OCI-LY1 (cell line): ENCODE measurements around the gene CRKL.

Source experiments
- H2AFZ ChIP-seq: fragments of 200-600 bp; sonication (generic), shearing (Covaris generic); 2 replicates; pipeline ENCODE4 v1.6.0; 2014; ENCODE audit warnings: antibody characterized with exemption, mild to moderate bottlenecking, low read length
- H3F3A ChIP-seq: fragments of 200-600 bp; sonication (generic), shearing (Covaris generic); 2 replicates; pipeline ENCODE4 v1.6.0; 2014; ENCODE audit warnings: mild to moderate bottlenecking, antibody characterized with exemption, low read length, moderate library complexity; ENCODE audit not compliant: insufficient read depth
- H3K27ac ChIP-seq: fragments of 200-600 bp; sonication (generic); 2 replicates; pipeline ENCODE4 v1.5.1; 2014; ENCODE audit warnings: low read length, mixed run types, mild to moderate bottlenecking, low read depth; ENCODE audit not compliant: poor library complexity, severe bottlenecking
- H3K27me3 ChIP-seq: fragments of 200-600 bp; sonication (generic); 2 replicates; pipeline ENCODE4 v1.6.0; 2014; ENCODE audit warnings: antibody characterized with exemption, mild to moderate bottlenecking, low read length, moderate library complexity; ENCODE audit not compliant: insufficient read depth
- H3K36me3 ChIP-seq: fragments of 200-600 bp; sonication (generic); 2 replicates; pipeline ENCODE4 v1.6.1; 2014; ENCODE audit warnings: mild to moderate bottlenecking, antibody characterized with exemption, low read length, moderate library complexity, mixed read lengths; ENCODE audit not compliant: insufficient read depth
- H3K4me1 ChIP-seq: fragments of 200-600 bp; sonication (generic); 2 replicates; pipeline ENCODE4 v1.5.1; 2014; ENCODE audit warnings: mild to moderate bottlenecking, low read length, moderate library complexity; ENCODE audit not compliant: insufficient read depth, severe bottlenecking
- H3K4me2 ChIP-seq: fragments of 200-600 bp; sonication (generic), shearing (Covaris generic); 2 replicates; pipeline ENCODE4 v1.6.1; 2014; ENCODE audit warnings: low read length
- H3K4me3 ChIP-seq: fragments of 200-600 bp; sonication (generic); 2 replicates; pipeline ENCODE4 v1.5.1; 2014; ENCODE audit warnings: low read length, low read depth, mild to moderate bottlenecking, mixed read lengths; ENCODE audit not compliant: poor library complexity, severe bottlenecking
- H3K79me2 ChIP-seq: fragments of 200-600 bp; shearing (Covaris generic); 2 replicates; pipeline ENCODE4 v1.6.1; 2016; ENCODE audit warnings: mixed run types, low read length, mixed read lengths; ENCODE audit not compliant: insufficient read depth
- H3K9ac ChIP-seq: fragments of 200-600 bp; sonication (generic), shearing (Covaris generic); 2 replicates; pipeline ENCODE4 v1.6.1; 2014; ENCODE audit warnings: mild to moderate bottlenecking, low read length, mixed read lengths
- H3K9me2 ChIP-seq: fragments of 200-600 bp; sonication (generic), shearing (Covaris generic); 2 replicates; pipeline ENCODE4 v1.6.1; 2014; ENCODE audit warnings: low read depth, mild to moderate bottlenecking, low read length, mixed read lengths
- H3K9me3 ChIP-seq: fragments of 200-600 bp; shearing (Covaris generic); 2 replicates; pipeline ENCODE4 v1.6.1; 2014; ENCODE audit warnings: low read length, mixed read lengths
- H4K20me1 ChIP-seq: fragments of 200-600 bp; sonication (generic), shearing (Covaris generic); 2 replicates; pipeline ENCODE4 v1.6.0; 2016; ENCODE audit warnings: mild to moderate bottlenecking, low read length; ENCODE audit not compliant: insufficient read depth
- CTCF ChIP-seq: fragments of 200-600 bp; sonication (generic), shearing (Covaris generic); IDR thresholded peaks from 2 replicates; pipeline ENCODE4 v1.5.1; 2017; ENCODE audit warnings: mild to moderate bottlenecking, antibody characterized with exemption, low read length, moderate library complexity, mixed read lengths
- EZH2 ChIP-seq: fragments of 200-600 bp; sonication (generic), shearing (Covaris generic); IDR thresholded peaks from 2 replicates; pipeline ENCODE4 v1.8.0; 2017; ENCODE audit warnings: borderline replicate concordance, mixed run types, mild to moderate bottlenecking, antibody characterized with exemption, low read length, moderate library complexity, mixed read lengths

Gene CRKL

GRCh38 chr22:20991252-20992055 lies 74.2 kb downstream of the CRKL start:
- H3K4me2 ChIP-seq = no peak overlapping the region
- H3K27ac ChIP-seq = no peak overlapping the region
- H3F3A ChIP-seq = no peaks in the 10 kb centered on the region
- no peaks in the 10 kb centered on the region for H3K27me3 ChIP-seq
- H2AFZ ChIP-seq = no peak overlapping the region
- no peaks in the 10 kb centered on the region for H3K9me3 ChIP-seq
- H3K9me2 ChIP-seq = no peaks in the 10 kb centered on the region
- no peak overlapping the region for H3K9ac ChIP-seq
- no peak overlapping the region for H3K4me3 ChIP-seq
- H3K36me3 ChIP-seq = peaks cover 23% of the 10 kb centered on the region; the same call in 1 of the 2 replicates
- no peaks in the 10 kb centered on the region for H3K4me1 ChIP-seq
- TF ChIP-seq EZH2 (no peak), CTCF (no peak)
- no peaks in the 10 kb centered on the region for H4K20me1 ChIP-seq
- no peaks in the 10 kb centered on the region for H3K79me2 ChIP-seq

- Histone ChIP-seq H3F3A (no peaks in the 10 kb centered on the region), H3K4me2 (no peak overlapping the region), H3K4me3 (no peak overlapping the region), H3K9me2 (no peaks in the 10 kb centered on the region), H3K79me2 (no peaks in the 10 kb centered on the region), H2AFZ (no peak overlapping the region), H3K4me1 (no peaks in the 10 kb centered on the region), H3K9ac (no peak overlapping the region), H3K27ac (no peak overlapping the region), H4K20me1 (no peaks in the 10 kb centered on the region), H3K9me3 (no peaks in the 10 kb centered on the region), H3K27me3 (no peaks in the 10 kb centered on the region), H3K36me3 (peaks cover 20% of the 10 kb centered on the region; the same call in 1 of the 2 replicates)
- TF ChIP-seq CTCF (no peak), EZH2 (no peak)
Measured at GRCh38 chr22:20992056-20992442, 74.8 kb downstream of the CRKL start.

- no peak overlapping the region for H3K9ac ChIP-seq
- H3K36me3 ChIP-seq = peaks cover 22% of the 10 kb centered on the region; the same call in 1 of the 2 replicates
- H3F3A ChIP-seq = no peaks in the 10 kb centered on the region
- no peak overlapping the region for H2AFZ ChIP-seq
- TF ChIP-seq CTCF = no peak
- no peak for TF ChIP-seq EZH2
- H3K4me2 ChIP-seq = no peak overlapping the region
- no peaks in the 10 kb centered on the region for H3K27me3 ChIP-seq
- no peak overlapping the region for H3K27ac ChIP-seq
- no peaks in the 10 kb centered on the region for H3K9me2 ChIP-seq
- no peak overlapping the region for H3K4me3 ChIP-seq
- no peaks in the 10 kb centered on the region for H3K9me3 ChIP-seq
- no peaks in the 10 kb centered on the region for H4K20me1 ChIP-seq
- H3K4me1 ChIP-seq = no peaks in the 10 kb centered on the region
- no peaks in the 10 kb centered on the region for H3K79me2 ChIP-seq
Measured at GRCh38 chr22:20992456-20993303, 75.5 kb downstream of the CRKL start.
